Spleen (tissue), 7 donors: ENCODE measurements around the gene LDLRAD4.
"Not testable (repeated sequence)": the region's sequence is repeated elsewhere in the genome, so short reads cannot be mapped to it uniquely, and the experiment has no call there.

Source experiments
- CTCF ChIP-seq, 11 experiments: fragments of 200-600 bp in 7 of 11; fragments of 450-650 bp in 4 of 11; sonication (generic) in 4 of 11; IDR thresholded peaks in 8 of 11; conservative IDR thresholded peaks in 3 of 11; 1 replicate in 7 of 11; 2 replicates in 4 of 11; pipeline versions ENCODE4 v1.4.0 to v1.8.0; 2016 to 2021; ENCODE audit warnings: antibody characterized with exemption in 11 of 11, inconsistent platforms in 4 of 11, mild to moderate bottlenecking in 1 of 11
- POLR2AphosphoS5 ChIP-seq, 3 donors: sonication (generic); formaldehyde crosslinking; IDR thresholded peaks; one replicate each; pipeline ENCODE4 v1.5.1; 2017; ENCODE audit warnings: antibody characterized with exemption in 3 of 3
- donor health status: DM: no; HTN: no; CAD: no; lungs with moderate emphysema.
- donor health status: DM: no; HTN: no; CAD: no.
- donor health status: DM: no; HTN: no; CAD: no.

- TF ChIP-seq CTCF (IDR thresholded peaks at IDR 0.05 in 8 of 11, conservative IDR thresholded peaks at IDR 0.05 in 3 of 11); POLR2AphosphoS5 (IDR thresholded peaks at IDR 0.05): not testable (repeated sequence)
Observed at GRCh38 chr18:13677350-13677749, 458.8 kb downstream of the LDLRAD4 start.
